ENCODE measurements around the gene THSD7B.
"Not testable (repeated sequence)": the region's sequence is repeated elsewhere in the genome, so short reads cannot be mapped to it uniquely, and the experiment has no call there.

THSD7B gene

DNA sequence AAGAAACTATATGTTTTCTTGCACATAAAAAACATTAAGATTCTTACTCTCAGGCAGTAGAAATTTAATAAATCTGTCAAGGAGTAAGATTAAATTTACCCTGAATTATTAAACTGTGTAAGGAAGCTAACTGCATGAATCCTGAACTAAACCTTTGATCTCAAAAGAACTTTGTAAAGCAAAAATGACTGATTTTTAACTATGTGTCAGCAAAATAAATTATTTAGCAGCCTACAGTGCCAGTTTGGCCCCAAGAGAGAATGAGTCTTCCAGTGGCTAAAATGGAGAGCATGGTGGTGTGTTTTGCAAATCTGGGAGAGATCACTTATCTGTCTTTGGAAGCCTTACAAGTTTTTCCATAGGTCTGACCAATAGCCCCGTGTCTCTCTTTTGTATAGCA is 190.7 kb downstream of the THSD7B start:
- no peak for DNase-seq

GRCh38 chr2:136957044-136957443 is 191.7 kb downstream of the THSD7B start:
- no peak for DNase-seq

- no peak for DNase-seq
Observed at GRCh38 chr2:136962105-136962725, 196.9 kb downstream of the THSD7B start.

DNA sequence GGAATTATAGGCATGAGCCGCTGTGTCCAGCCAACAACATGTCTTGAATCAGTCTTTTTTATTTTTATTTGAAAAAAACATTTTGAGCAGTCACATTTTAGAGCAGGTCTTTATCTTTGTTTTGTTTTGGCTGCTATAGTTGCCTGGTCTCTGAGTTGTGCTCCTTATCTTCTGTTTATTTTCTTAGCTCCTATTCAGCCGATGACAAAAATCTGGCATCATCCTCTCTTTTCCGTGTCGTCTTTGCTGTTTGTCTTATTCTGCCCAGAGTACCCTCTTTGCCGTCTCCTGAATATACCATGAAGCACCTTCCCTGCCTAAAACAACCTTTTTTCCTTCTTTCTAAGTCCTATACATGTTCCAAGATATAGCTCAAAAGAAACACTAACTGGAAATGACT is 201.1 kb downstream of the THSD7B start:
- no peak for DNase-seq

DNA sequence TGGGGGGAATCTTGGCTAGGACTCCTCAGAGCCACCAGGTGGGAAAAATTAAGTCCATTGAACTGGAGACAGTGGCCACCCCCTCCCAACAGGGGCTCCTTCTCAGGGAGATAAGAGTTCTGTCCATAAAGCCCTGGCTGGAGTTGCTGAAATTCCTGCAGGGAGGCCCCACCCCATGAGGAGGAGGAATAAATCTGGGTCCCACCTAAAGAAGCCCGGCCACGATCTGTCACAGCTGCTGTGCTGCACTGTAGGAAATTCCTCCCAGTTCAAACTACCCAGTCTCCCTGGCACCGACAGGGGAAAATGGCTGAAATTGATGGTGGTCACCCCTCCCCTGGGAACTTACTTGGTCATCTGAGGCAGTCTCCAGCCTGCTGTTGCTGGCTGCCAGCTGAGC is 215.0 kb downstream of the THSD7B start:
- DNase-seq = no peak

DNA sequence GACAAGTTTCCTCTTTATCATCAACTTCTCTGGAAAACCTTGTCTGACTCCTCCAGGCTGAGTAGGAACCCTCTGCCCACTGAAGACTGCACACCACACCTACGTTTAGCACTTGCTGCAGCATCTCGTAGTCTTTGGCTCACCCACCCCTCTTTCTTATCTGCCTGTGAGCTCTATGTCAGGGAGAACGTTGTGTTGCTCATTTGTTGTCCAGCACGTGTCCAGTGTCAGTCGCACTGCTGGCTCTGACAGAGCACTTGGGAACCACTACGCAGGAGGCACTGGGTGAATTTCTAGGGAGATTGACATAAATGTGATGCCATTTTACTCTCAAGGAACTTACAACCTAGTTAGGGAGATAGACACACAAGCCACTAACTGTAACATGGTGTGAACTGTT is 216.3 kb downstream of the THSD7B start:
- DNase-seq = not testable (repeated sequence)

GRCh38 chr2:136985044-136985443 is 219.7 kb downstream of the THSD7B start:
- DNase-seq = no peak

GRCh38 chr2:136986605-136987221 is 221.4 kb downstream of the THSD7B start:
- no peak for DNase-seq

- DNase-seq = no peak
Observed at GRCh38 chr2:136990316-136990715, 225.0 kb downstream of the THSD7B start.

DNA sequence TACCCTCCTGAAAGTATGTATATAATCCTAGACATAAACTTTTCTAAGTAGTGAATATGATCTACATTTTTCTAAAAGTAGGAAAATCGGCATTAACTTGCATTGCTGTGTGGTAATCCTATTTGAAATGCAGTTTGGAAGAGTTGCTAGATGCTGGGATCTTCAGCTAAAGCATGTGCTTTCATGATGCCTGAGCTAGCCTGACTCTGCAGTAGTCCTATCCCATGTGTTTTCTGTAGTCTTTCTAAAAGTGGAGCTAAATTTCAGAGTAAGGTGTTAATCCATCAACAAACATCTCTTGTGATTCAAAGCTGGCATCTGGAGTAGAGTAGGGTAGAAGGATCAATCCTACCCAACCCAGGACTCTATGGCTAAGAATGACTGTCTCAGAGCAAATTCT is 229.4 kb downstream of the THSD7B start:
- no peak for DNase-seq

GRCh38 chr2:136997557-136997956 is 232.2 kb downstream of the THSD7B start:
- no peak for DNase-seq

- DNase-seq = no peak
Observed at GRCh38 chr2:137000811-137001210, 235.5 kb downstream of the THSD7B start.

GRCh38 chr2:137002896-137003295 is 237.6 kb downstream of the THSD7B start:
- no peak for DNase-seq

GRCh38 chr2:137005210-137005609 is 239.9 kb downstream of the THSD7B start:
- no peak for DNase-seq

GRCh38 chr2:137007938-137008337 is 242.6 kb downstream of the THSD7B start:
- DNase-seq = no peak

- DNase-seq = no peak
Observed at GRCh38 chr2:137009953-137010352, 244.6 kb downstream of the THSD7B start.

GRCh38 chr2:137020452-137021196 is 255.3 kb downstream of the THSD7B start:
- no peak for DNase-seq

DNA sequence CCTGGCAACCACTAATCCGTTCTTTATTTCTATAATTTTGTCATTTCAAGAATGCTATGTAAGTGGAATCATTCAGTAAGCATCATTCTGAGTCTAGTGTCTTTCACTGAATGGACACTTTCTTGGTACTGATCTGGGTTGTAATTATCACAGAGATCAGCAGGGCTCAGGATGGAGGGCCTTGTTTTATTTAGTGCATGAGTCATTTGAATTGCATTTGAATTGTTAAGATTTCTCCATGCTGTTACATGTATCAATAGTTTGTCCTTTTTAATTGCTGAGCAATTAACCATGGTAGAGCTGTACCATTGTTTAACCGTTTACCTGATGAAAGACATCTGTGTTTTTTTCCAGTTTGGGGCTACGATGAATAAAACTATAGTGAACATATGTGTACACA is 256.4 kb downstream of the THSD7B start:
- DNase-seq = no peak

DNA sequence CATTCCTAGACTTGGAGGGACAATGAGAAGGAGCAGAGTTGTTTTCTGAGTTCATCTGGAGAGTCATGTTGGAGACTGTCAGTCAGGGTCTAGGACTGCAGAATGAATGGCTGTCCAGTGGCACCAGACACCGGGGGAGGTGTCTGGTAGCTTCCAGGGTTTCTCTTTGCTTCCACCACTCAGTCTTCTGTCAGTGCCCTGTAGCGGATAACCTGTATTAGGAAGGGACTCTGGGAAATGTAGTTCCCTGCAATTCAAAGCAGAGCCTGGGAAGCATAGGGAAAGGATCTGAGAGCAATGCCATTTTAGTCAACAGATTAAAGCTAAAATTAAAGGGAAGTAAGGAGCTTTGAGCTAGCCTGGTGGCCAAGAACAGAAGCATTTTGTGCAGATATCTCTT is 257.9 kb downstream of the THSD7B start:
- DNase-seq = no peak

DNA sequence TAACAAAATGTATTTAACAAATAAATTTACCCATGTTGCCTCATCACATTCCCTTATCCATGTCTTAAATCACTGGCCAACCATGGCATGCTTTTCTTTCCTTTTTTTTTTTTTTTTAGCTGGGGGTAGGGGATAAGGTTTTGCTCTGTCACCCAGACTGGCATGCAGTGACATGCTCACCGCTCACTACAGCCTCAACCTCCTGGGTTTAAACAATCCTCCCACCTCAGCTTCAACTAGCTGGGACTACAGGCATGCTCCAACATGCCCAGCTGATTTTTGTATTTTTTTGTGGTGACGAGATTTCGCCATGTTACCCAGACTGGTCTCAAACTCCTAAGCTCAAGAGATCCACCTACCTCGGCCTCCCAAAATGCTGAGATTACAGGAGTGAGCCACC is 266.4 kb downstream of the THSD7B start:
- no peak for DNase-seq

GRCh38 chr2:137036619-137037018 is 271.3 kb downstream of the THSD7B start:
- no peak for DNase-seq

DNA sequence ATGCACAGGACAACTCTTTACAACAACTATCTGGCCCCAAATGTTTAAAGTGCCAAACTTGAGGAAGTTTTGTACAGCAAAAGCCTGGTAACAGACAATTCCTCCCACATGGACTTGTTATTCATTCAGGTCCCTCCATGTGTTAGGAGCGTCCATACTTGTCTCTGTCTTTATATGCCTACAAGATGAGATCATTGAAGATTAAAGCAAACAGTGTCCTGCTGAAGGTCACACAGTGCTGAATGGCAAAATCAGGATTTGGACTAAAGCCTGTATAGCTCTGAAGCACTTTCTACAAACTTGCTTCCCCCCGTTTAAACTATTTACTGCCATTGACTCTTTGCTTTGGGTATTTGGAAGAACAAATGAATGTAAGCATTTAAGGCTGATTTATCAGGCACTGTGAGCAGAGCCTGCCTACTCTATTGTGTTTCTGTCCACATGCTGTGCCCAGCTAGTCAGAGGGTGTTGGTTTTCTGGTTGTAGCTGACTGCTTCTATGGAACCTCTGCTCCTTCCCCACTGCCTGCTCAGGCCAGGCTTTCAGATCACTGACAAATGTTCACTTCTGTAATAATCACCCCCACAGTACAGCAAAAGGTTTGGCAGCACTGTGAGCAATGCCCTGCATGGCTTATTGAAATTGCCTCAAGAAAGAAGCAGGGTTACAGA is 274.3 kb downstream of the THSD7B start:
- DNase-seq = no peak

- no peak for DNase-seq
Observed at GRCh38 chr2:137047369-137047768, 282.0 kb downstream of the THSD7B start.

- no peak for DNase-seq
Observed at GRCh38 chr2:137048455-137048854, 283.1 kb downstream of the THSD7B start.
